ENCODE data around the gene NR3C2. TPM values are rescaled to one million over a fixed set of nuclear protein-coding genes. Genes with fewer than 3 reads are reported as not detected.
A peak's percentile ranks its signal among the peaks of the same experiment; 100 is the strongest.

Gene NR3C2
- total RNA-seq, 4 donors from 2014 or later, result 33.0 to 128 (median 118) TPM

DNA sequence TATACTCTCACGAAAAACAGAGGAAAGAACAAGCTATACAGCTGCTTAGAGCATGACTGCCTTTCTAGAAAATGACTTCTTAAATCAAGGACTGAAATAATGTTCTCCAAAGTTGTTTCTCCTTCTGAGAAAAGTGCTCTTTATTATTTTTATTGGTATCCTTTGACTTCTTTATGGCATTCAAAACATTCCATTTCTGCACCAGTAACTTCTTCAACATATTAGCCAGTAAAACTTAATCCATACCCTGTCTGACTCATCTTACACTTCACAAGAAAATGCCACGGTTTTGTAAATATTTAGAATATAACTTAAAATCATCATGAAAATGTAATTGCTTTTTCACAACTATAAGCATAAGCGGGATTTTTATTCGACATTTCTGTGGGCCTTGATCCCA, 180.4 kb downstream of the NR3C2 start:
- Histone ChIP-seq H3K36me3 (no peaks in the 10 kb centered on the region), H3K27me3 (no peaks in the 10 kb centered on the region), H3K9me3 (no peaks in the 10 kb centered on the region), H3K4me1 (no peaks in the 10 kb centered on the region), H3K4me3 (no peak overlapping the region), H3K27ac (no peak overlapping the region)
- no peak for DNase-seq
- TF ChIP-seq, protein P1, sequence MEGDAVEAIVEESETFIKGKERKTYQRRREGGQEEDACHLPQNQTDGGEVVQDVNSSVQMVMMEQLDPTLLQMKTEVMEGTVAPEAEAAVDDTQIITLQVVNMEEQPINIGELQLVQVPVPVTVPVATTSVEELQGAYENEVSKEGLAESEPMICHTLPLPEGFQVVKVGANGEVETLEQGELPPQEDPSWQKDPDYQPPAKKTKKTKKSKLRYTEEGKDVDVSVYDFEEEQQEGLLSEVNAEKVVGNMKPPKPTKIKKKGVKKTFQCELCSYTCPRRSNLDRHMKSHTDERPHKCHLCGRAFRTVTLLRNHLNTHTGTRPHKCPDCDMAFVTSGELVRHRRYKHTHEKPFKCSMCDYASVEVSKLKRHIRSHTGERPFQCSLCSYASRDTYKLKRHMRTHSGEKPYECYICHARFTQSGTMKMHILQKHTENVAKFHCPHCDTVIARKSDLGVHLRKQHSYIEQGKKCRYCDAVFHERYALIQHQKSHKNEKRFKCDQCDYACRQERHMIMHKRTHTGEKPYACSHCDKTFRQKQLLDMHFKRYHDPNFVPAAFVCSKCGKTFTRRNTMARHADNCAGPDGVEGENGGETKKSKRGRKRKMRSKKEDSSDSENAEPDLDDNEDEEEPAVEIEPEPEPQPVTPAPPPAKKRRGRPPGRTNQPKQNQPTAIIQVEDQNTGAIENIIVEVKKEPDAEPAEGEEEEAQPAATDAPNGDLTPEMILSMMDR (IDR thresholded peaks at IDR 0.05), result no peak
- TF ChIP-seq POLR2A (IDR thresholded peaks at IDR 0.05), result no peak

DNA sequence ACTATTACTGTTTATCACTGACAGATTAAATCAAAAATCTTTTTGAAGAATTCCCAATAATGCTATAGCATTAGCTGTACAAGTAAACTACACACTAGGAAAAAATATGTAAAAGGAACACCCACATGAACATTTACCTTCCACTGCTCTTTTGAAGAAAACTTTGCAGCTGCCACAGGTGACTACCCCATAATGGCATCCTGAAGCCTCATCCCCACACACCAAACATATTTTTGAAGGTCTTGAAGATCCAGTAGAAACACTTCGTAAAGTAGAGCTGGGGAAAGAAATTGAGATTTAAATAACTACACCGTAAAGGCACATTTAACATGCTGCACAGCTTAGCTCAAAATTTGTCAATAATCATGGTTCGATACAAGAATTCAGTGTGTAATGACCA, 182.4 kb downstream of the NR3C2 start:
- TF ChIP-seq, protein P1 (IDR thresholded peaks at IDR 0.05), result no peak
- no peak for TF ChIP-seq POLR2A (IDR thresholded peaks at IDR 0.05)
- no peak for DNase-seq
- no peaks in the 10 kb centered on the region for H3K9me3 ChIP-seq
- no peaks in the 10 kb centered on the region for H3K27me3 ChIP-seq
- no peaks in the 10 kb centered on the region for H3K4me1 ChIP-seq
- no peaks in the 10 kb centered on the region for H3K36me3 ChIP-seq
- H3K27ac ChIP-seq, result no peak overlapping the region
- no peak overlapping the region for H3K4me3 ChIP-seq

DNA sequence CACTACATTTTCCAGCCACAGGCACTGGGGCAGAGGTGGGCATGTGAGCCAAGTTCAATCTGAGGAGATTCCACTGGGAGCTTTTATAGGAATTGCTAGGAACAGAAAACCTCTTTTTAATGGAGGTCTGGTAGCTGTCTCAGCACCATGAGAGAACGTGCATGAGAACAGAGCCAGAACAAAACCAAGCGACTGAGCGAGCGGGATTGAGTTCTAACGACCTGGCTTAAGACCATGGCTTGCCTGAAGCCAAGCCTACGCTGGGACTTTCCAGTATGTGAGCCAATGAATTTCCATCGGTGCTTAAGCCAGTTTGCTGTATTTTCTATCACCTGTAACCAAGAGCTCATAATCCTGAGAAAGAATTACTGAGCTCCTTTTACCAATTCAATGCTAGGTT, 183.7 kb downstream of the NR3C2 start:
- no peak for DNase-seq
- H3K4me1 ChIP-seq, result no peaks in the 10 kb centered on the region
- no peak overlapping the region for H3K27ac ChIP-seq
- H3K4me3 ChIP-seq, result no peak overlapping the region
- H3K9me3 ChIP-seq, result no peaks in the 10 kb centered on the region
- no peaks in the 10 kb centered on the region for H3K27me3 ChIP-seq
- TF ChIP-seq POLR2A (IDR thresholded peaks at IDR 0.05), result no peak
- TF ChIP-seq, protein P1 (IDR thresholded peaks at IDR 0.05), result no peak
- H3K36me3 ChIP-seq, result no peaks in the 10 kb centered on the region

DNA sequence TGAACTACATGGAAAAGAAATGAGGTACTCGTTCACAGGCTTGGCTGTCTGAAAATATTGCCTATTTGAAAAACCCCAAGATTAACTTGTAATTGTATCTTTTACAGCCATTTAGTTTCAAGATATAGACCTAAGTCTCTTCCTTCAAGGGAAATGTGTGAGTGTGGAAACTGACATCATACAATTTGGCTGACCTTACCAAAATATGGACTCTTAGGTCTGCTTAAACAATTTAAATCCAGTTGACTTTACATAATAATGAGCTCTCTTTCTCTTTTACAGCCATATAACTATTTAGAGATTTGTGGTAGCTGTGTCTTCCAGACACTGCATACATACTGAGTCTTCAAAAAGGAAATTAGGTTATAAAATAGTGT, 186.9 kb downstream of the NR3C2 start:
- no peak for TF ChIP-seq POLR2A (IDR thresholded peaks at IDR 0.05)
- no peak overlapping the region for H3K4me3 ChIP-seq
- no peaks in the 10 kb centered on the region for H3K4me1 ChIP-seq
- H3K27ac ChIP-seq, result no peak overlapping the region
- H3K9me3 ChIP-seq, result no peaks in the 10 kb centered on the region
- no peak for DNase-seq
- no peaks in the 10 kb centered on the region for H3K27me3 ChIP-seq
- H3K36me3 ChIP-seq, result no peaks in the 10 kb centered on the region

DNA sequence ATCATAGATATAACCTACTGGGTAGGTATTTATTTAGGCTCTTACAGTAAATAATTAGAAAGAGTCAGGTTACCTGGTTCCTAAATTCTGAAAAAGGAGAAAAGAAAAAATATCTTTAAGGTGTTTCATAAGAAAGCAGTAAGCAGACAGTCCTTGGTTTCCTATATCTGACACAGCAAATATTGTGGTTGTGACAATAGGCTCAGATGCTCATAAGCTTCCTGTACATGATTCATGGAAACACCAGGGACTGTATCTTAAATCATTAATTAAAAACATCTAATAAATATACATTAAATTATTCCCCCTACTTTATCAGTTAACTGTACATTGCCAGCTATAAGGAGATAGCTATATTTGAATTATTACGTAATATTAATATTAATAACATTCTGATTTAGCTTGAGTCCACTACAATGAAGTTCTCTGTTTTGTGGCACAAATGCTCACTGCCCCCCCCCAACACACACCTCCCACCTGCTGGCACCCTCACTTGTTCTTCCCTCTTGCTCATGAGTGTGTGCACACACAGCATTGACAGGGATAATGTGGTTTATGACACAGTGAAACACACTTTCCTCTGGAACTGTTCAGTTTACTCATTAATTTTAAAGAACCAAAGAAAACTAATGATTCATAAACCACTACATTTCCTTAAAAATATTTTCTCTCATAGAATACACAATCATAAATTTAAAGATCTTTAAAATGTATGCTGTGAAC, 187.4 kb downstream of the NR3C2 start:
- TF ChIP-seq, protein P1 (IDR thresholded peaks at IDR 0.05), result no peak
- no peak for TF ChIP-seq POLR2A (IDR thresholded peaks at IDR 0.05)
- H3K36me3 ChIP-seq, result no peaks in the 10 kb centered on the region
- no peak overlapping the region for H3K27ac ChIP-seq

DNA sequence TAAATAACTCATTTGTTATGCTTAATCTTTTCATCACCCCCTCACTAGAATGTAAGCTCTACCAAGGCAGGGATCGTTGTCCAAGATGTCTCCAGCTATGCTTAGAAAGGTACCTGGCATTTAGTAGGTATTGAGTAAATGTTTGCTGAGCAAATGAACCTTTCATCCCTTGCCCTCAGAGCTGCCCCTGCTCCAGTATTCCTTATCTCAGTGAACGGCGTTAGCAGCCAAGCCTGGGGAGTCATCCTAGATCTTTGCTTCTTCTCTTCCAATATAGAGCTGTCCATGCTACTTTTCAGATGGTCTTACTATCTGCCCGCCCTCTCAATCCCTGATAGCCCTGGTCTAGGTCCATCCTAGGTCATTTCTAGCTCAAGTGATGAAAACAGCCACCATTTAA, 188.4 kb downstream of the NR3C2 start:
- peak overlapping the region in 1 of 4 donors; percentile 6 for H3K27ac ChIP-seq
- TF ChIP-seq POLR2A (IDR thresholded peaks at IDR 0.05), result no peak
- TF ChIP-seq, protein P1 (IDR thresholded peaks at IDR 0.05), result no peak

More for the DNA sequence above, 187.4 kb downstream of the NR3C2 start:
- no peaks in the 10 kb centered on the region for H3K4me1 ChIP-seq
- no peaks in the 10 kb centered on the region for H3K27me3 ChIP-seq
- no peak for DNase-seq
- no peaks in the 10 kb centered on the region for H3K9me3 ChIP-seq
- no peak overlapping the region for H3K4me3 ChIP-seq

More for the DNA sequence above, 188.4 kb downstream of the NR3C2 start:
- Histone ChIP-seq H3K27me3 (no peaks in the 10 kb centered on the region), H3K4me3 (no peak overlapping the region), H3K36me3 (no peaks in the 10 kb centered on the region), H3K4me1 (no peaks in the 10 kb centered on the region), H3K9me3 (no peaks in the 10 kb centered on the region)
- DNase-seq, result peak in 1 of 3 donors; percentile 53
